Putamen (tissue), 1 donor: ENCODE measurements around the gene SCARF1.
A peak's percentile ranks its signal among the peaks of the same experiment; 100 is the strongest.

ENCODE experiments used
- DNase-seq: peaks from one replicate; pipeline ENCODE4 v3.0.0-alpha.2; 2016; ENCODE audit warnings: low spot score

SCARF1 gene

DNA sequence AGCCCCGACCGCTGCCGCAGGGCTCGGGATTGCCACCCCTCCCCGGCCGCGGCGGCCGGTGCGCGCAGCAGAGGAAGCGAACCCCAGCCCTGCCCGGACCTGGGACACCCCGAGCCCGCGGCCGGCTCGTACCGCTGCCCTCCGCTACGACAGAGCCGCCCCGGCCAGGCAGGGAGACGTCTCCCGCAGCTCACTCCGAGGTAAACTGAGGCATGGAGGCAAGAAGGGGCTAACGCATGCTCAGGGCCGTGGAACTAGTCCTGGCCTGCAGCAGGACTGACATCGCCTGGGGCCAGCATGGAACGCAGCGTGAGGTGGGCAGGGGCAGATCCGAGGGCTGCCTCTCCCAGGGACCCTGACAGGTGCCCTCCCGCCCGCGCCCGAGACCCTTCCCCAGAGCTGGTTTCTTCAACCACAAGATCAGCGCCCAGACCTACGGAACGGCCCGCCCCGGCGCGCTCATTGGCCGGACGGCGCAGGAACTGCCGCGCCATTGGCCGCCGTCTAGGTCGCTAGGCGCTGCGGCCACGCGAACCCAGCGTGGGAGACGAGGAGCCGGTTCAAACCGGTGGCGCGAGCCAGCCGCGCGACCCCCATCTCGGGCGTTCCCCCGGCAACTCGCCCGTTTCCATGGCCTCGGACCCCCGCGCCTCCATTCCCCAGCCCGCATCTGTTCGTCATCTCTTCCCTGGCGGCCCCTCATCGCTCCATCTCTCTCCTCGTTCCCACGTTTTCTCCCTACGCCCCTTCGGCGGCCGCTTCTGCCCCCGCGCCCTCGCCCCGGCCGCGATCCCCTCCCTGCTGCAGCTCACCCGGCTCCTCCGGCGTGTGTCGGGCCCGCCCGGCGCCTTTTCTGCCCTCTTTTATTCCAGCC is 17.3 kb downstream of the SCARF1 start, which contains the start of gene SLC43A2:
SLC43A2 (minus strand) TSS at position 853 of the 874 bp plus-strand sequence. CDS start 960 bp downstream, outside the sequence.
- DNase-seq: peak; percentile 87

DNA sequence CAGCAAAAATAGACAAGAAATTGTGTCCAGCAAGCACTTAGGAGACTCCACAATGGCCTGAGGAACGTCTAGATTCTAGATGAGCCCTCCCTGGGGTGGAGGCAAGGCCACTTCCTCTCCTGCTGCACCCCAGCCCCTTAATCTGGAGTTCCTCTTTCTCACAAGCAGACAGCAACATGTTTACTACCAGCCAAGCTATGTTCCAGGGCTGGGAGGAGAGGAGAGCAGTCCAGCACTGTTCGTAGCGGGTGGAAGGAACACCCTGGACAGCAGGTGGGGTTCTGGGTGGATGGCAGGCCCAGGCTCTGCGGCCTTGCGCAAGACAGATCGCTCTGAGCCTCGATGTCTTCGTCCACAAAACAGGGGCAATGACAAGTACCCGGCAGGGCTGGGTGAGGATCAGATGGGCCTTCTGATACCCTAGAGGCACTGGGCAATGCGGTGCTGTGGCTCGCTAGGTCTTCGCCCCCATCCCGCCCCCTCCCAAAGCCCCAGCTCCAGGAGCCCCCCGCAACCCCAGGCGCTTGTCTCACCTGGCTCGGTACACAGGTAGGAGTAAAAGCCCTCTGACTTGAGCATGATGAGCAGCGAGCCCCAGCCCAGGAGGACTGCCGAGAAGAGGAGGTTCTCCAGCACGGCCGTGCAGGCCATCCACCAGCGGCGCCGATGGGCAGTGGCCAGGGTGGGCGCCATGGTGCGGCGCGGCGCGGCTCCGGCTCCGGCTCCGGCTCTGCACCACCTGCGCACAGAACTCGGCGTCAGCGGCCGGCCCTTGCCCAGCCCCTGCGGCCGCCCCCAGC is 18.1 kb downstream of the SCARF1 start:
- DNase-seq: no peak

DNA sequence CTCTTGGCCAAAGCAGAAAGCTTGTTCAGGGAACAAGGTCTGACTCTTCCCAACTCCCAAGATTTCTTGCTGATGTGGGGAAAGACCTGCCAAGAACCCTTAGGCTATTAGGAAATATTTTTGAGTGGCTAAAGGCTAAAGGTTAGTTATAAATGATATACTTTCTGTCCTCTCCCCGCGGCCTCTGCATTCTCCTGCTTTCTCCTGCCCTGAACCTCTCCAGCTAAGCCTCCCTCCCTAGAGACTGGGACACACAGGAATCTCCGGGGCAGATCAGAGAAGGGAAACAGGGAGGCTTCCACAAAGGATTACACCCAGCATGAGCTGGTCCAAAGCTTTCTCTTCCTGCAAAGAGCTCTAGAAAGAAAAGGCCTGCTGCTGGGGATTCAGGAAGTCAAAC is 19.2 kb downstream of the SCARF1 start:
- no peak for DNase-seq

DNA sequence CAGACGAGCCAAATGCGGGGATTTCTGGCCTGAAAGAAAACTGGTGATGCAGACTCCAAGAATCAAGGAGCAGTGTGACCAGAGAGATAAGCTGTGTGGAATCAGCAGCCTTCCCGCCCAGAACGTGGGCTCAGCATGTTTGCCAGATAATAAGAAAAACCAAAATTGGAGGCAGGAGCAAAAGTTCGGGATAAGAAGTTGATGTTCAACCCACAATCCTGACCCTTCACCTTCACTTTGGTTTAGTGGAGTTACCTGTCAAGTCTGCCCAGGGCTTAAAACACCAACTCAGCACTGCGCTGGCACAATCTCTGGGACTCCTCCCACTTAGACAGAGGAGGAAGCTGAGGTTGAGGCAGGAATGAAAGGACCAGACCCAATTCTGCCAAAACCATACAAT is 20.0 kb downstream of the SCARF1 start:
- DNase-seq: no peak

DNA sequence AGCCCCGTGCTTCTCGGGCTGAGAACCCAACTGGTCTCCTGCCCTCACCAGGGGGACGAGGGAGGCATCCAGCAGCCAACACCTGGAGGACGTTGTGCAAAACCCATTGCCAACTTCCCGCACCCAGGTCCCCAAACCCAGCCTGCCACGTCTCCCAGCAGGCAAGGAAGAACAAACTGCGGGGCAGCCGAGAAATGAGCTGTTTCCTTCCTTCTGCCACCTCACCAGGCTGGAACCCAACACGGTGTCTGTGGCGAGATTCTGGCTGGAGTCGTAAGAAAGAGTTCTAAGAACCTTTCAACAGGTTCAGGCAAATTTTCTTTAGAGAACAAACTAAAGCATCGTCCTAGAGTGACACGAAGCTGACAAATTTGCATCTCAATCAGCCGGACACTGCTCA is 20.5 kb downstream of the SCARF1 start:
- no peak for DNase-seq

DNA sequence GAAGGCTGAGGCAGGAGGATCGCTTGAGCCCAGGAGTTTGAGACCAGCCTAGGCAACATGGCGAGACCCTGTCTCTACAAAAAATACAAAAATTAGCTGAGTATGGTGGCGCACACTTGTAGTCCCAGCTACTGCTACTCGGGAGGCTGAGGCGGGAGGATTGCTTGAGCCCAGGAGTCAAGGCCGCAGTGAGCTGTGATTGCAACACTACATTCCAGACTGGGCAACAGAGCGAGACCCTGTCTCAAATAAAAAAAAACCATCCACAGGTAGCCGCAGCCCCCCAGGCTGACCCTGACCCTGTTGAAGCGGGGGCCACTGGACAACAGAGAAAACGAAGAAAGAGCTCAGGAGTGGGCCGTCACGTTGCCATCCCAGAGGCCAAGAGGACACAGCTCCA is 20.9 kb downstream of the SCARF1 start:
- no peak for DNase-seq

DNA sequence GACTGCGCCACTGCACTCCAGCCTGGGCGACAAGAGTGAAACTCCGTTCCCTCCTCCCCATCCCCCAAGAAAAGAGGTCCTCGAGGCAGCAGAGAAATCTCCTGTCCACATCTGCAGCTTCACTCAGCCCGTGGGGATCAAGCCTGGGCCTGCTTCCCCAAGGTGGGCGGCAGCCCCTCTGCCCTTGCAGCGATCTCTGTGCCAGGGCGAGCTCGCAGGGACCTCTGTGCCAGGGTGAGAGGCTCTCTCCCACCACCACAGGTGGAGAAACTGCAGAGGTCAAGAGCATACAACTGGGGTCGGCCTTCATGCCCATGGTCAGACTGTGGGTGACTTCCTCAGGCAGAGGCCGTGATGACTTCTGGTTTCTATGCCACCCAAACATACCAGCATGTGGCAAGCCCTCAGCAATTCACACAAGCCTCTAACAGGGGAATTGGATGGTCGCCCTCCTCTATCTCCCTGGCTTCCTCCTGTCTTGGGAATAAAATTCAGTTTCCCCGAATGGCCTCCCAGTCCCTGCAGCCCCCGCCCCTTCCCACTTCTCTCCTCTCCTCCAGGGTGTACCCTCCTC is 22.4 kb downstream of the SCARF1 start:
- DNase-seq: no peak

DNA sequence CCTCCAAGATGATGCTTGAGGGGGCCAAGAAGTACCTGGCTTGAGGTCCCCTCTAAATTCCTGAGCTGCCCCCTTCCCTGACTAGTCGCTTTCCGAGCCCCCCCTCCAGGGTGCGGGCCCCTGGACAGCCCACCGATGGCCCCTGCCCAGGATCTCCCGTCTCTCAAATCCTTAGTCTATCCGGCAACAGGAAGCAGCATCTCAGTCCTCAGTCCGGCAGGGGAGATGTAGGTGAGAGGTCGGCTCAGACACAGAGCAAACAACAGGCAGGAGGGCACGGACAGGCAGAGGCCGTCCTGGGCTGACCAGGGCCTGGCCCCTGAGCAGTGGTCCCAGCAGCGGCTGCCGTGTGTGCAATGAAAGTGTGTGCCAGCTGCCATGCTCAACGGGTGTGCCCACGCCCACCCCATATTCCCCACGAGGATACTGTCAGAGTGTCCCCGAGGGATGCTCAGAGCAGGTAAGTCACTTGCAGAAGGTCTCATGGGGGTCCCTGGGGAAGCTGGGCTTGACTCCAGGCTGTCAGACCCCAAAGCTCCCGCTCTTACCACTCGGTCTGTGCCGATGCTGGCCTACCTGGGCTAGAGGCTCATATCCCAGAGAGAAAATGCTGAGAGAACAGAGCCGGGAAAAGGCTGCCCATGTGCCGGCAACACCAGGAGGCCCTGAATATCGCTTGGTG is 24.1 kb downstream of the SCARF1 start:
- DNase-seq: no peak

DNA sequence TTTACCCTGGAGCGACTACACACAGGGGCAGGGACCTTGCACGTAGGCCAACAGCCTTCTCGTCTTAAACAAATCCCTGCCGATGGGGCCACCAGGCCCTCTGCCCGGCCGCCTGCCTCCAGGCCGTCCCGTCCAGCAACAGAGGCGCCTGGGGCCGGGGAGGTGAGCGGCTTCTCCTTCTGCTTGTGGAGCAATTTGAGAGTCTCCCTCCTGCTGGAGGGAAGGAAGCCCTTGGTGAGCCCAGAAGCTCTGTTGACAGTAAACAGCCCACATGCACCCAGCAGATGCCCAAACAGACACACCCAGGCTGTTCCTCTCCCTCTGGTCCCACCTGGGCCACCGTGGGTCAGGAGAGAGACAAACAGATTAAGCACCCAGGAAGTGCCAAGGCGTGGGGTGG is 25.0 kb downstream of the SCARF1 start:
- no peak for DNase-seq

DNA sequence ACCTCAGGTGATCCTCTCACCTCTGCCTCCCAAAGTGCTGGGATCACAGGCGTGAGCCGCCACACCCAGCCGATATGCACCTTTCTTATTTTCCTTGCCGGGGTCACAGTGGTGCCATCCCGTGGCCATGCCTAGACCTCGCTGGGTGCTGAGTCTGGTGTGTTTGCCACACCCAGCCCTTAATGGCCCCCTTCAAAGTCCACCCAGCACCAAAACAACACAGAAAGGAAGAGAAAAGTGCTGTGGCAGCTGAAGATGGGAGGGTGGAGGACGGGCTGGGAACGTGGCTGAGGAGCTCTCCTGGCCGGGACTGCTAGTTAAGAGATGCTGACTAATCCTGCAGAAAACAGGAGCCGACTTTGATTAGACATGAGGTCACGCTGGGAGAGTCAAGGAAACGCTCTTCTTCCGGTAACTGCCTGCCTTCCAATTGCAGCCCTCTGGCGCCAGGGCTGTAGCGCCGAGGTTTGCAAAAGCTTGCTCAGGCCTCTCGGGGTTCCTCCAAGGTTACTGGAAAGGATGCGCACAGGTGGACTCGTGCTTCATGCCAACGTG is 27.8 kb downstream of the SCARF1 start:
- no peak for DNase-seq

DNA sequence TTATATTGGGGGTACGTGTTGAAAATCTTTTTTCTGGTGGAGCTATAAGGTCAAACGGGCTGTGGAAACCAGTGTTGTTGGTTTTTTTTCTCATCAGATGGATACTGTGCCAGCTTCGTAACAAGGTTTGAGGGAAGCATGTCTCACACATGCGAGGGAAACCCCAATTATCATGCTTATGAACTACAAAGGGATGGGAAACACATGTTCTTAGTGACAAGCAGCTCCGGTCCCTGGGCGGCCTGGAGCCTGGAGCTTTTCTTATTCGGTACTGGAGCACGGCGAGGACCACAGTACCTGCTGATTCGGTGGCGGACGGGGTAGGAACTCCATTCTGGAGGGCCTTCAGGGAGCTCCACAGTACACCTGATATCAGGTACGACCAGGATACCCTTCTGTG is 29.4 kb downstream of the SCARF1 start:
- no peak for DNase-seq

DNA sequence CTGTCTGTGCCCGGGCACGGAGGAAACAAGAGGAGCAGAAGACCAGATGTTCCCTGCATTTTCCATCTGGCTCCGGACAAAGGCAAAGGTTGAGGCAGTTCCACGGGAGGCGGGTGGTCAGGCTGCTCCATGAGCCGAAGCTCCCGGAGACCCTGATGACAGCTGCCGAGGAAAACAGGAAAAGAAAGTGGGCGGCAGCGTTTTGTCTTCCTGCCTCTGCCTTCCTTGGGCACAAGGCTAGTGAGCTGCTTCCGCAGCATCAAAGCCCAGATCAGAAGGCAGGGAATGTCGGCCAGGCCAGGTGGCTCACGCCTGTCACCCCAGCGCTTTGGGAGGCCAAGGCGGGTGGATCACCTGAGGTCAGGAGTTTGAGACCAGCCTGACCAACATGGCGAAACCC is 33.1 kb downstream of the SCARF1 start:
- no peak for DNase-seq

DNA sequence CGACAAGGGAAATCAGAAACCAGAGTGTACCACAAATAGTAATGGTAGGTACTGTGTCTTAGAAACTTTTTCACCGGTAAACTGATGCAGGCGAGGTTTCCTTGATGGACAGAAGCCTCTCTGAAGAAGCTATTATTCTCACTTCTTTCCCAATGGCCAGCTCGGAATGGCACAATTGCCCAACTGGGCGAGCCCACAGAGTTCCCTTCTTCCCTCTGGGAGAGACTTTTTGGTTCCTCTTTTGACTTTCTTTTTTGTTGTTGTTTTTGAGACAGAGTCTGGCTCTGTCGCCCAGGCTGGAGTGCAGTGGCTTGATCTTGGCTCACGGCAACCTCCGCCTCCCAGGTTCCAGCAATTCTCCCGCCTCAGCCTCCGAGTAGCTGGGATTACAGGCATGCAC is 33.8 kb downstream of the SCARF1 start:
- no peak for DNase-seq

DNA sequence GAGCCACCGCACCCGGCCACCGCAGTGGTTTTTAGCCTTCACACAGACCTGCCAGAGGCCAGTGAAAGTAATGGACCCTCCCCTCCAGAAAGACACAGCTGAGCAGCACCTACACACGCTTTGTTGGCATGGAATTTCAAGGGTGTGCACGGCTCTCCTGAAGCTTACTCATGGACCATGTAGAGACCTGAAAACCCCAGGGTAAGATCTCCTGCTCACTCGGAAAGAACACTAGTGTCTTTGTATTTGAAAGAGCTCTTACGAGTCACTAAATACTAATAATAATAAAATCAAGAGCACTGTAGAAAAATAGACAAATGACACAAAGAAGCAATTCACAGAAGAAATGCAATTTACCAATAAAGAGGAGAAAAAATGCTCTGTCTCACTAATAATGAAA is 36.9 kb downstream of the SCARF1 start:
- no peak for DNase-seq

DNA sequence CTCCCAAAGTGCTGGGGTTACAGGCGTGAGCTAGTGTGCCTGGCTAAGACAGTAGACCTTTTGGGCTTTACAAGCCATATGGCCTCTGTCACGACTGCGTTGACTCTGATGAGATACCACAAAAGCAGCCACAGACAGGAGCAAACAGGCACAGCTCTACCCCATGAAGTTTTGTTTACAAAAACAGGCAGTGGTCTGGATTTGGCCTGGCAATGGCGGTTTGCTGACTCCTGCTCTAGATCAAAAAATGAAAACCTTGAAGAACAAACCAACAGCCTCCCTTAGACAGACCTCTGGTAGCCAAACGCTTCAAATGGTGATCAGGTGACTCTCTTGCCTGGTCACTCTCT is 37.6 kb downstream of the SCARF1 start:
- no peak for DNase-seq

DNA sequence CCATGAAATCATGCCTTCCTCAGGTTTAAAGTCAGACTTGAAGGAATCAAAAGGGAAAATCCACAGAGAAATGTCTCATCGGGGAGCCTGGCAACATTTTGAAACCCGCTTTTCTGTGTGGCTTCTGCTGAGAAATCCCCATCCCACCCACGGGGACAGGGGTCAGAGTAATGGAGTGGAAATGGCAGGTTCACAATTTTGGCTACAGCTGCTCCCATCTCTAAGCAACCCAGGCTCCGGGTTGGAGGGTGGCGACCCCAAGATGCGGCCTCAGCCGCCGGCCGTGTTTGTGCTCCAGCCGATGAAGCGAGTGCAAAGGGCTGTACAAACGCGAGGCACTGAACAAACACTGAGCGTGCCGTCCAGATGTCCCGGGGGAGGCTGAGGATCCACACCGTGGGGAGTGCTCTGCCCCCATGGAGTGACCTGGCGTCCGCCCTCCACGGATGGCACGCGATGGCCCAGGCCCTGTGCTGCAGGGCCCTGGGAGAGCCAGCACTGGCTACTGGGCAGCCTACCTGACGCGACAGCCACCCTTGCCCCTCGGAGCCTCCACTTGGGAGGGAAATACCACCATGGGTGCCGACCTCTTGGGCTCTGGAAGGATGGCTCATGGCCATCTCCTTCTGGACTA is 39.1 kb downstream of the SCARF1 start:
- DNase-seq: no peak

DNA sequence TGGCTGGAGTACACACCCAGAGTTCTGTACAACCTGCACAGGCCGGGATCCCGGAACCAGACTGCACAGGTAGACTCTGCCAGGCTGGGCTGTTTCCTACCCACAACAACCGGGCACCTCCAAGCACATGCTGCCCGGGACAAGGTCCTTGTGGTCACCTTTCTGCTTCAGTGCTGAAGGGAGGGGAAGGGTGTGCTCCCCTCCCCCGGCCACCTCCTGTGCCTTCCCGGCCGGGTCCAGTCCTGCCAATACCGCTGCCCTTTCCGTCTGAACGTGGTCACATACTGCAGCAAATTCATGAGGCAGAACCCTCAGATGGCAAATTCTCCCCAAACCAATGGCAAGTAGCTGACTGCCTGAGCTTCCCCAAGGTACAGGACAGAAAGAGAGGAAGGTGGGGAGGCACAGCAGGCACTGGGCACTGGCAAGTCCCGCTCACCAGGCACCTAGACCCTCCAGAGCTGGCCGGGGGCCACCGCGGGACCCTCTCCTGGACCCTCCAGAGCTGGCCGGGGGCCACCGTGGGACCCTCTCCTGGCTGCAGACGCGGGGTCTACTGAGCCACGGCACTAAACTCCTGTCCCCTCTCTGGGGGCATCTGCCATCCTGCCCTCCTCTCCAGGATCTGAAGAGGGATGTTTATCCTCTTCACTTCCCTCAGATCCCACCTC is 39.7 kb downstream of the SCARF1 start:
- no peak for DNase-seq

DNA sequence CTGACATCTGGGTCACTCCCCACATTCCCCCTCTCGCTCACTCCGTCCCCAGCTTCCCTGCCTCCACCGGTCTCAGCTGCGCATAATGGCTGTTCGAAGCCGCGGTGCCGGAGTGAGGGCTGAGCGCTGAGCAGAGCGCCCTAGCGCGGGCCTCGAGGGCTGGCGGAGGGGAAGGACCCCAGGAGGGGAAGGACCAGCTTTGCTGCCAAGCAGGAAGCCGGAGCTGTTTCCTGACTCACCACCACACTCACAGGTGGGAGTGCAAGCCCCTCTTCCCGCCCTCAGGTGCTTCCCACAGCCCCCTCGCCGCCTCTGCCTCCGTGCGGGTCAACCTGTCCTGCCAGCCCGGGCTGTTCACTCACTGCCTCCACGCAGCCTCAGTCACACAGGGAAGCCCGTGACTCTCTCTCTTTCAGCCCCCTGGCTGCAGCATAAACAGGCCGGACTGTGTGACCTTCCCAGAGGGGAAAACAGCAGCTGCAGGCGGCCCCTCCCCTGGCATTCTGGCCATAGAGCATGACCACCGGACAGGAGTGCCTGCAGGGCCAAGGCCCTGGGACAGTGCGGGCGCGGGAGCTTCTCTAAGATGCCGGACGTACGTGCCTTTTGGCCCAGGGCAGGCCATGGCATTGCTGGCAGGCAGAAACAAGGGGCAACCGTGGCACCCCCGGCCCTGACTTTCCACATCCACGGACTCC is 40.6 kb downstream of the SCARF1 start:
- no peak for DNase-seq

DNA sequence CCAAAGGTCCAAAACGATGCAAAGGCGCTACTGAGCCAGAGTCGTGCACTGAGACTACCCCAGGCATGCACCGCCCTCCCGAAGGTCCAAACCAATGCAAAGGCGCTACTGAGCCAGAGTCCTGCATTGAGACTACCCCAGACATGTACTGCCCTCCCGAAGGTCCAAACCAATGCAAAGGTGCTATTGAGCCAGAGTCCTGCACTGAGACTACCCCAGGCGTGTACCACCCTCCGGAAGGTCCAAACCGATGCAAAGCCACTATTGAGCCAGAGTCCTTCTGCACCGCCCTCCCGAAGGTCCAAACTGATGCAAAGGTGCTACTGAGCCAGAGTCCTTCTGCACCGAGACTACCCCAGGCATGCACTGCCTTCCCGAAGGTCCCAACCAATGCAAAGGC is 44.0 kb downstream of the SCARF1 start:
- no peak for DNase-seq

DNA sequence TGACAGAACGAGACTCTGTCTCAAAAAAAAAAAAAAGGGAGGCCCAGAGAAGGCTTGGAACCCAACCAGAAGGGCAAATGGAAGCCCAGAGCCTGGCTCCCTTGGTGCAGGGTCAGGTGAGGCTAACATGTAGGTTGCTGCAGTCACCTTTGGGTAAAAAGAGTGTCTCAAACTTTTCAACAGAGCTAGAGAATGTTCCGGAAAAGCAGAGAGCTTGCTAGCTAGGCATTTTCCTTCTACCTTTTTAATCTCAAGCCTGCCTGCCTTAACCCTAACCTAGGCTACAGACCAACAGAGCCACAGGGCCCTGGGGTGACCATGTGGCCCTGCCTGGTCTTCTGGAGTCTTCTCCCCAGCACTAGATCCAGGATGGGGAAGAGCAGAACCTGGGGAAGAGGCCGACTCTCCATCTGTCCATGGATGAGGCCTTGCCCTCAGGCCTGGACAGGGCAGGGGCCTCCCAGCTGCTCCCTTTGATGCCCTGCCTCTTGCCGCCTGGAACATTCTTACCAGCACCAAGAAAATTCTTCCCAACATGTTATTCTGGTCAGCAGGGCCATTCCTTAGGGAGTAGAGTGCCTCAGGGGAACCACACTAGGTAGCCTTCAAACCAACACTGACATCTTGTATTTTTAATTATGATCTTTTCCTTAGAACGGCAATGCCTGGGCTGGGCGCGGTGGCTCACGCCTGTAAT is 47.0 kb downstream of the SCARF1 start:
- no peak for DNase-seq
